HEK293 (cell line): ENCODE measurements around the gene ULBP1.

Source experiments
- MEIS1 ChIP-seq: sonication (generic); formaldehyde crosslinking; IDR thresholded peaks from 2 replicates; pipeline ENCODE4 v1.8.1; 2022; ENCODE audit warnings: missing genetic modification reagents, mild to moderate bottlenecking, borderline replicate concordance
- MZF1 ChIP-seq: fragments of 450-650 bp; formaldehyde crosslinking; IDR thresholded peaks from 2 replicates; pipeline ENCODE4 v1.5.1; 2017; ENCODE audit warnings: missing biosample characterization, missing genetic modification characterization, borderline replicate concordance
- ZNF114 ChIP-seq: fragments of 450-650 bp; formaldehyde crosslinking; IDR thresholded peaks from 2 replicates; pipeline ENCODE4 v1.5.0; 2017; ENCODE audit warnings: missing biosample characterization, missing genetic modification characterization
- ZNF121 ChIP-seq: fragments of 450-650 bp; formaldehyde crosslinking; IDR thresholded peaks from 2 replicates; pipeline ENCODE4 v1.5.1; 2016; ENCODE audit warnings: missing biosample characterization, missing genetic modification characterization
- ZNF133 ChIP-seq: fragments of 450-650 bp; formaldehyde crosslinking; IDR thresholded peaks from 2 replicates; pipeline ENCODE4 v1.5.1; 2016; ENCODE audit warnings: missing biosample characterization, missing genetic modification characterization
- ZNF175 ChIP-seq: fragments of 450-650 bp; formaldehyde crosslinking; IDR thresholded peaks from 2 replicates; pipeline ENCODE4 v1.5.1; 2016; ENCODE audit warnings: missing biosample characterization, missing genetic modification characterization
- ZNF202 ChIP-seq: fragments of 450-650 bp; formaldehyde crosslinking; IDR thresholded peaks from 2 replicates; pipeline ENCODE4 v1.5.1; 2016; ENCODE audit warnings: missing biosample characterization, missing genetic modification characterization, borderline replicate concordance
- ZNF423 ChIP-seq: fragments of 450-650 bp; formaldehyde crosslinking; IDR thresholded peaks from 2 replicates; pipeline ENCODE4 v1.5.1; 2016; ENCODE audit warnings: missing biosample characterization, missing genetic modification characterization
- ZNF426 ChIP-seq: fragments of 450-650 bp; formaldehyde crosslinking; IDR thresholded peaks from 2 replicates; pipeline ENCODE4 v1.5.1; 2017; ENCODE audit warnings: missing biosample characterization, missing genetic modification characterization, mild to moderate bottlenecking, inconsistent platforms, moderate library complexity
- ZNF521 ChIP-seq: fragments of 450-650 bp; formaldehyde crosslinking; IDR thresholded peaks from 2 replicates; pipeline ENCODE4 v1.5.1; 2017; ENCODE audit warnings: missing biosample characterization, mild to moderate bottlenecking, missing genetic modification characterization
- ZNF548 ChIP-seq: fragments of 450-650 bp; formaldehyde crosslinking; IDR thresholded peaks from 2 replicates; pipeline ENCODE4 v1.5.1; 2016; ENCODE audit warnings: missing biosample characterization, missing genetic modification characterization
- ZNF600 ChIP-seq: fragments of 450-650 bp; formaldehyde crosslinking; IDR thresholded peaks from 2 replicates; pipeline ENCODE4 v1.5.1; 2016; ENCODE audit warnings: missing biosample characterization, missing genetic modification characterization
- ZNF610 ChIP-seq: fragments of 450-650 bp; formaldehyde crosslinking; IDR thresholded peaks from 2 replicates; pipeline ENCODE4 v1.5.1; 2016; ENCODE audit warnings: missing biosample characterization, missing genetic modification characterization, borderline replicate concordance
- ZNF623 ChIP-seq: fragments of 450-650 bp; formaldehyde crosslinking; IDR thresholded peaks from 2 replicates; pipeline ENCODE4 v1.5.1; 2016; ENCODE audit warnings: missing biosample characterization, missing genetic modification characterization
- ZNF664 ChIP-seq: fragments of 450-650 bp; formaldehyde crosslinking; IDR thresholded peaks from 2 replicates; pipeline ENCODE4 v1.5.1; 2016; ENCODE audit warnings: missing biosample characterization, missing genetic modification characterization
- ZNF677 ChIP-seq: fragments of 450-650 bp; IDR thresholded peaks from 2 replicates; pipeline ENCODE4 v1.5.0; 2018; ENCODE audit warnings: missing biosample characterization, mild to moderate bottlenecking, missing genetic modification characterization, moderate library complexity
- ZNF768 ChIP-seq: fragments of 450-650 bp; formaldehyde crosslinking; IDR thresholded peaks from 2 replicates; pipeline ENCODE4 v1.5.1; 2018; ENCODE audit warnings: missing biosample characterization, mild to moderate bottlenecking, missing genetic modification characterization
- ZNF777 ChIP-seq: fragments of 450-650 bp; formaldehyde crosslinking; IDR thresholded peaks from 2 replicates; pipeline ENCODE4 v1.5.1; 2017; ENCODE audit warnings: missing biosample characterization, missing genetic modification characterization, borderline replicate concordance
- ZNF785 ChIP-seq: fragments of 450-650 bp; formaldehyde crosslinking; IDR thresholded peaks from 2 replicates; pipeline ENCODE4 v1.5.1; 2016; ENCODE audit warnings: missing biosample characterization, missing genetic modification characterization
- ZSCAN16 ChIP-seq: fragments of 450-650 bp; formaldehyde crosslinking; IDR thresholded peaks from 2 replicates; pipeline ENCODE4 v1.5.1; 2016; ENCODE audit warnings: missing biosample characterization, missing genetic modification characterization
- ZSCAN23 ChIP-seq: fragments of 450-650 bp; formaldehyde crosslinking; IDR thresholded peaks from 2 replicates; pipeline ENCODE4 v1.5.1; 2016; ENCODE audit warnings: missing biosample characterization, missing genetic modification characterization
- TF ChIP-seq, protein P1 (sequence below): fragments of 450-650 bp; formaldehyde crosslinking; IDR thresholded peaks from 2 replicates; pipeline ENCODE4 v1.5.1; 2016; ENCODE audit warnings: missing biosample characterization, missing genetic modification characterization
- TF ChIP-seq, protein P2 (sequence below): fragments of 450-650 bp; formaldehyde crosslinking; IDR thresholded peaks from 2 replicates; pipeline ENCODE4 v1.5.1; 2016; ENCODE audit warnings: missing biosample characterization, missing genetic modification characterization
- TF ChIP-seq, protein P3 (sequence below): fragments of 450-650 bp; IDR thresholded peaks from 2 replicates; pipeline ENCODE4 v1.5.1; 2018; ENCODE audit warnings: missing biosample characterization, mild to moderate bottlenecking, missing genetic modification characterization
- TF ChIP-seq, protein P4 (sequence below): fragments of 450-650 bp; formaldehyde crosslinking; IDR thresholded peaks from 2 replicates; pipeline ENCODE4 v1.5.1; 2017; ENCODE audit warnings: missing biosample characterization, mild to moderate bottlenecking, missing genetic modification characterization, moderate library complexity
- TF ChIP-seq, protein P5 (sequence below): fragments of 450-650 bp; formaldehyde crosslinking; IDR thresholded peaks from 2 replicates; pipeline ENCODE4 v1.5.1; 2016; ENCODE audit warnings: missing biosample characterization, missing genetic modification characterization
- TF ChIP-seq, protein P6 (sequence below): fragments of 450-650 bp; formaldehyde crosslinking; IDR thresholded peaks from 2 replicates; pipeline ENCODE4 v1.5.1; 2016; ENCODE audit warnings: missing biosample characterization, missing genetic modification characterization

The ULBP1 gene

DNA sequence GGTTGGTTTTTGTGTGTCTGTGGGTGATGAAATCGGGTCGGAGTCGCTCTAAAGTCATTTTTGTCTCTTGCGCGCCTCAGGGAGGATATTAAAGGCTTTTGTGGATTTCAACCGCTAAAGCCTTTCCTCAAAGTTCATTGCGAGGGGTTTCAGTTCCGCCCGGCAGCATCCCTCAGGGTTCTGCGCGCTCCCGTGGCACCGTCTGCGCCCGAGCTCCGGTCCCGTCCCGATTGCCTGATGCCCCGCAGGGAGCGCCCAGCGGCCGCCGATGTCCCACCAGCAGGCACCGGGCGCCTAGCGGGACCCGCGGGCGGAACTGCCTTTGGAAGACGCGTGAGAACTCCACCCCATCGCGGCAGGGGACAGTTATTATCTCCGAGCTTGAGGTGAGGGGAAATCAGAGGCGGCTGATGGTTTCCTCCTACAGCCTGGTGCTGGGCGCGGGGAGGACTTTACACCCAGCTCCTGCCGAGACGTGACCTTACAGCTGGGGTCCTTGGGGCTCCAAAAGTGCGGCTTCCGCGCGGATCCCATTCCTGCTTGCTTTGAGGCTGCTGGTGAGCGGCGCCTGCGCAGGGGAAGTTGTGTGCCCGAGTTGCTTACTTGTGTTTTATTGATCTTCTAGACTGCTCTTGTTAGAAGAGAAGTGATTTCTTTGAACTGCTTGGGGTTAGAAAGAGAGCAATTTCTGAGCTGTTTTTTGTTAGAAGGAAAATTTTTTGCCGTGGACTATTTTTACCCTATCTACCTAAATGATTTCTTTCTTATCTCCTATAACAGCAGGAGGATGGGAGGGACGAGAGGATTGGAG is 27.1 kb downstream of the ULBP1 start (continued):
- TF ChIP-seq ZNF114 (tag by site-specific recombination) (no peak), ZNF548 (tag by site-specific recombination) (no peak), ZSCAN16 (tag by site-specific recombination) (no peak), ZNF600 (peak; percentile 61; the same call in 1 of the 2 replicates), ZNF175 (tag by site-specific recombination) (no peak), ZSCAN23 (tag by site-specific recombination) (no peak), MZF1 (tag by site-specific recombination) (no peak), ZNF426 (tag by site-specific recombination) (no peak), ZNF677 (tag by site-specific recombination) (no peak), ZNF777 (tag by site-specific recombination) (peak; percentile 50; the same call in 1 of the 2 replicates), ZNF133 (tag by site-specific recombination) (no peak), ZNF664 (tag by site-specific recombination) (no peak), ZNF785 (tag by site-specific recombination) (no peak), ZNF121 (tag by site-specific recombination) (no peak), ZNF521 (tag by site-specific recombination) (no peak), ZNF423 (tag by site-specific recombination) (peak; percentile 93), MEIS1 (CRISPR knock-in tag) (no peak), ZNF202 (tag by site-specific recombination) (no peak), ZNF623 (tag by site-specific recombination) (no peak), ZNF610 (0 out of 2 replicates have a peak, but pooled peaks have one; percentile 50), ZNF768 (tag by site-specific recombination) (no peak)
- TF ChIP-seq, protein P1, sequence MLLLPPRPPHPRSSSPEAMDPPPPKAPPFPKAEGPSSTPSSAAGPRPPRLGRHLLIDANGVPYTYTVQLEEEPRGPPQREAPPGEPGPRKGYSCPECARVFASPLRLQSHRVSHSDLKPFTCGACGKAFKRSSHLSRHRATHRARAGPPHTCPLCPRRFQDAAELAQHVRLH (tag by site-specific recombination), result no peak
- TF ChIP-seq, protein P2, sequence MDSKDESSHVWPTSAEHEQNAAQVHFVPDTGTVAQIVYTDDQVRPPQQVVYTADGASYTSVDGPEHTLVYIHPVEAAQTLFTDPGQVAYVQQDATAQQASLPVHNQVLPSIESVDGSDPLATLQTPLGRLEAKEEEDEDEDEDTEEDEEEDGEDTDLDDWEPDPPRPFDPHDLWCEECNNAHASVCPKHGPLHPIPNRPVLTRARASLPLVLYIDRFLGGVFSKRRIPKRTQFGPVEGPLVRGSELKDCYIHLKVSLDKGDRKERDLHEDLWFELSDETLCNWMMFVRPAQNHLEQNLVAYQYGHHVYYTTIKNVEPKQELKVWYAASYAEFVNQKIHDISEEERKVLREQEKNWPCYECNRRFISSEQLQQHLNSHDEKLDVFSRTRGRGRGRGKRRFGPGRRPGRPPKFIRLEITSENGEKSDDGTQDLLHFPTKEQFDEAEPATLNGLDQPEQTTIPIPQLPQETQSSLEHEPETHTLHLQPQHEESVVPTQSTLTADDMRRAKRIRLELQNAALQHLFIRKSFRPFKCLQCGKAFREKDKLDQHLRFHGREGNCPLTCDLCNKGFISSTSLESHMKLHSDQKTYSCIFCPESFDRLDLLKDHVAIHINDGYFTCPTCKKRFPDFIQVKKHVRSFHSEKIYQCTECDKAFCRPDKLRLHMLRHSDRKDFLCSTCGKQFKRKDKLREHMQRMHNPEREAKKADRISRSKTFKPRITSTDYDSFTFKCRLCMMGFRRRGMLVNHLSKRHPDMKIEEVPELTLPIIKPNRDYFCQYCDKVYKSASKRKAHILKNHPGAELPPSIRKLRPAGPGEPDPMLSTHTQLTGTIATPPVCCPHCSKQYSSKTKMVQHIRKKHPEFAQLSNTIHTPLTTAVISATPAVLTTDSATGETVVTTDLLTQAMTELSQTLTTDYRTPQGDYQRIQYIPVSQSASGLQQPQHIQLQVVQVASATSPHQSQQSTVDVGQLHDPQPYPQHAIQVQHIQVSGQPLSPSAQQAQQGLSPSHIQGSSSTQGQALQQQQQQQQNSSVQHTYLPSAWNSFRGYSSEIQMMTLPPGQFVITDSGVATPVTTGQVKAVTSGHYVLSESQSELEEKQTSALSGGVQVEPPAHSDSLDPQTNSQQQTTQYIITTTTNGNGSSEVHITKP (tag by site-specific recombination), result peak; percentile 61
- TF ChIP-seq, protein P3, sequence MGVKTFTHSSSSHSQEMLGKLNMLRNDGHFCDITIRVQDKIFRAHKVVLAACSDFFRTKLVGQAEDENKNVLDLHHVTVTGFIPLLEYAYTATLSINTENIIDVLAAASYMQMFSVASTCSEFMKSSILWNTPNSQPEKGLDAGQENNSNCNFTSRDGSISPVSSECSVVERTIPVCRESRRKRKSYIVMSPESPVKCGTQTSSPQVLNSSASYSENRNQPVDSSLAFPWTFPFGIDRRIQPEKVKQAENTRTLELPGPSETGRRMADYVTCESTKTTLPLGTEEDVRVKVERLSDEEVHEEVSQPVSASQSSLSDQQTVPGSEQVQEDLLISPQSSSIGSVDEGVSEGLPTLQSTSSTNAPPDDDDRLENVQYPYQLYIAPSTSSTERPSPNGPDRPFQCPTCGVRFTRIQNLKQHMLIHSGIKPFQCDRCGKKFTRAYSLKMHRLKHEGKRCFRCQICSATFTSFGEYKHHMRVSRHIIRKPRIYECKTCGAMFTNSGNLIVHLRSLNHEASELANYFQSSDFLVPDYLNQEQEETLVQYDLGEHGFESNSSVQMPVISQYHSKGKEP (tag by site-specific recombination), result no peak
- TF ChIP-seq, protein P4, sequence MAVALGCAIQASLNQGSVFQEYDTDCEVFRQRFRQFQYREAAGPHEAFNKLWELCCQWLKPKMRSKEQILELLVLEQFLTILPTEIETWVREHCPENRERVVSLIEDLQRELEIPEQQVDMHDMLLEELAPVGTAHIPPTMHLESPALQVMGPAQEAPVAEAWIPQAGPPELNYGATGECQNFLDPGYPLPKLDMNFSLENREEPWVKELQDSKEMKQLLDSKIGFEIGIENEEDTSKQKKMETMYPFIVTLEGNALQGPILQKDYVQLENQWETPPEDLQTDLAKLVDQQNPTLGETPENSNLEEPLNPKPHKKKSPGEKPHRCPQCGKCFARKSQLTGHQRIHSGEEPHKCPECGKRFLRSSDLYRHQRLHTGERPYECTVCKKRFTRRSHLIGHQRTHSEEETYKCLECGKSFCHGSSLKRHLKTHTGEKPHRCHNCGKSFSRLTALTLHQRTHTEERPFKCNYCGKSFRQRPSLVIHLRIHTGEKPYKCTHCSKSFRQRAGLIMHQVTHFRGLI (tag by site-specific recombination), result peak; percentile 61; the same call in 1 of the 2 replicates
- TF ChIP-seq, protein P5, sequence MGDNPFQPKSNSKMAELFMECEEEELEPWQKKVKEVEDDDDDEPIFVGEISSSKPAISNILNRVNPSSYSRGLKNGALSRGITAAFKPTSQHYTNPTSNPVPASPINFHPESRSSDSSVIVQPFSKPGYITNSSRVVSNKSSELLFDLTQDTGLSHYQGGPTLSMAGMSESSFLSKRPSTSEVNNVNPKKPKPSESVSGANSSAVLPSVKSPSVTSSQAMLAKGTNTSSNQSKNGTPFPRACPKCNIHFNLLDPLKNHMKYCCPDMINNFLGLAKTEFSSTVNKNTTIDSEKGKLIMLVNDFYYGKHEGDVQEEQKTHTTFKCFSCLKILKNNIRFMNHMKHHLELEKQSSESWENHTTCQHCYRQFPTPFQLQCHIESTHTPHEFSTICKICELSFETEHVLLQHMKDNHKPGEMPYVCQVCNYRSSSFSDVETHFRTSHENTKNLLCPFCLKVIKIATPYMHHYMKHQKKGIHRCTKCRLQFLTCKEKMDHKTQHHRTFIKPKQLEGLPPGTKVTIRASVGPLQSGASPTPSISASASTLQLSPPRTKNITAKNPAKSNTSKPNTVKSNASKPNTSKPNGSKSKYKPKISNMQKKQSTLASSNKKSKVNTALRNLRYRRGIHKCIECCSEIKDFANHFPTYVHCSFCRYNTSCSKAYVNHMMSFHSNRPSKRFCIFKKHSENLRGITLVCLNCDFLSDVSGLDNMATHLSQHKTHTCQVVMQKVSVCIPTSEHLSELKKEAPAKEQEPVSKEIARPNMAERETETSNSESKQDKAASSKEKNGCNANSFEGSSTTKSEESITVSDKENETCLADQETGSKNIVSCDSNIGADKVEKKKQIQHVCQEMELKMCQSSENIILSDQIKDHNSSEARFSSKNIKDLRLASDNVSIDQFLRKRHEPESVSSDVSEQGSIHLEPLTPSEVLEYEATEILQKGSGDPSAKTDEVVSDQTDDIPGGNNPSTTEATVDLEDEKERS (tag by site-specific recombination), result no peak
- TF ChIP-seq, protein P6, sequence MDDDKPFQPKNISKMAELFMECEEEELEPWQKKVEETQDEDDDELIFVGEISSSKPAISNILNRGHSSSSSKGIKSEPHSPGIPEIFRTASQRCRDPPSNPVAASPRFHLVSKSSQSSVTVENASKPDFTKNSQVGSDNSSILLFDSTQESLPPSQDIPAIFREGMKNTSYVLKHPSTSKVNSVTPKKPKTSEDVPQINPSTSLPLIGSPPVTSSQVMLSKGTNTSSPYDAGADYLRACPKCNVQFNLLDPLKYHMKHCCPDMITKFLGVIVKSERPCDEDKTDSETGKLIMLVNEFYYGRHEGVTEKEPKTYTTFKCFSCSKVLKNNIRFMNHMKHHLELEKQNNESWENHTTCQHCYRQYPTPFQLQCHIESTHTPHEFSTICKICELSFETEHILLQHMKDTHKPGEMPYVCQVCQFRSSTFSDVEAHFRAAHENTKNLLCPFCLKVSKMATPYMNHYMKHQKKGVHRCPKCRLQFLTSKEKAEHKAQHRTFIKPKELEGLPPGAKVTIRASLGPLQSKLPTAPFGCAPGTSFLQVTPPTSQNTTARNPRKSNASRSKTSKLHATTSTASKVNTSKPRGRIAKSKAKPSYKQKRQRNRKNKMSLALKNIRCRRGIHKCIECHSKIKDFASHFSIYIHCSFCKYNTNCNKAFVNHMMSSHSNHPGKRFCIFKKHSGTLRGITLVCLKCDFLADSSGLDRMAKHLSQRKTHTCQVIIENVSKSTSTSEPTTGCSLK (tag by site-specific recombination), result no peak
